Measurements from ENCODE around the gene CDC20B. TPM values are rescaled to one million over a fixed set of nuclear protein-coding genes. Genes with fewer than 3 reads are reported as not detected.

The CDC20B gene
- total and polyA plus RNA-seq, 8 donors: 6.6 to 21.8 (median 16.6) TPM; not detected in 2

GRCh38 chr5:55162666-55163065 lies 10.3 kb downstream of the CDC20B start:
- Histone ChIP-seq H3K27me3 (peaks cover 0 to 60% of the 10 kb centered on the region in 2 donors), H3K9me3 (no peaks in the 10 kb centered on the region), H3K4me3 (no peak overlapping the region), H3K27ac (no peak overlapping the region), H3K36me3 (no peaks in the 10 kb centered on the region), H3K4me1 (no peaks in the 10 kb centered on the region)
- intact Hi-C loops (cut with DNase I): no loop called here
- TF ChIP-seq CTCF (IDR thresholded peaks at IDR 0.05): no peak
- DNase-seq: no peak
- ATAC-seq: no peak

- Histone ChIP-seq H3K4me3 (peak overlapping the region; percentile 18 to 26), H3K27me3 (peaks cover 0 to 43% of the 10 kb centered on the region in 2 donors), H3K9me3 (no peaks in the 10 kb centered on the region), H3K36me3 (no peaks in the 10 kb centered on the region), H3K27ac (peak overlapping the region; percentile 45 to 61), H3K4me1 (no peaks in the 10 kb centered on the region)
- intact Hi-C loops (cut with DNase I): no loop called here
- DNase-seq (peak in 3 of 4 donors; percentile 63 to 87 (median 70)), ATAC-seq (peak; percentile 75)
- TF ChIP-seq CTCF (IDR thresholded peaks at IDR 0.05): no peak
Measured at GRCh38 chr5:55160493-55161209, 12.3 kb downstream of the CDC20B start.

GRCh38 chr5:55159763-55160492 lies 13.0 kb downstream of the CDC20B start, which contains the start of gene GPX8:
Gene GPX8, plus strand, starts transcription at chr5:55160171. Its CDS starts 22 bp downstream, at chr5:55160193.
- intact Hi-C loops (cut with DNase I): no loop called here
- DNase-seq: peak in 2 of 4 donors; percentile 74 to 82

GRCh38 chr5:55154873-55155272 lies 18.1 kb downstream of the CDC20B start:
- Histone ChIP-seq H3K9me3 (no peaks in the 10 kb centered on the region), H3K4me1 (no peaks in the 10 kb centered on the region)
- intact Hi-C loops (cut with DNase I): no loop called here

More at GRCh38 chr5:55159763-55160492, 13.0 kb downstream of the CDC20B start, which contains the start of gene GPX8:
- Histone ChIP-seq H3K4me1 (no peaks in the 10 kb centered on the region), H3K36me3 (no peaks in the 10 kb centered on the region), H3K4me3 (peak within 1 kb of the TSS; percentile 18 to 26), H3K27ac (peak within 1 kb of the TSS; percentile 45 to 61), H3K9me3 (no peaks in the 10 kb centered on the region), H3K27me3 (peaks cover 0 to 38% of the 10 kb centered on the region in 2 donors)
- TF ChIP-seq CTCF (IDR thresholded peaks at IDR 0.05): peak; percentile 16 to 27
- peak; percentile 92 for ATAC-seq

More at GRCh38 chr5:55154873-55155272, 18.1 kb downstream of the CDC20B start:
- no peak for DNase-seq
- H3K27me3 ChIP-seq: peaks cover 0 to 24% of the 10 kb centered on the region in 2 donors
- TF ChIP-seq CTCF (IDR thresholded peaks at IDR 0.05): no peak
- no peak overlapping the region for H3K4me3 ChIP-seq
- H3K27ac ChIP-seq: no peak overlapping the region
- no peak for ATAC-seq
- no peaks in the 10 kb centered on the region for H3K36me3 ChIP-seq

Data from left lung (tissue), 10 donors.